K562 (cell line): Measurements from ENCODE around the gene SH2D7. TPM values are rescaled to one million over a fixed set of nuclear protein-coding genes. Genes with fewer than 3 reads are reported as not detected.

Experiments
- CEBPB ChIP-seq: fragments of 450-650 bp; IDR thresholded peaks from 2 replicates; pipeline ENCODE4 v1.6.1; 2016; ENCODE audit warnings: missing genetic modification characterization, missing compliant biosample characterization
- CUX1 ChIP-seq: fragments of 200-800 bp; sonication (Bioruptor generic); IDR thresholded peaks from 2 replicates; pipeline ENCODE4 v1.6.1; 2016; ENCODE audit warnings: missing genetic modification characterization, missing compliant biosample characterization
- EP300 ChIP-seq: IDR thresholded peaks from 2 replicates; pipeline ENCODE4 v1.6.1; 2012; ENCODE audit warnings: low read length, improper control_type of control experiment
- FOS ChIP-seq: IDR thresholded peaks from 3 replicates; pipeline ENCODE4 v1.6.1; 2011; ENCODE audit not compliant: insufficient read length; ENCODE audit errors: extremely low read depth
- HSF4 ChIP-seq: fragments of 250-450 bp; sonication (Bioruptor Pico); IDR thresholded peaks from 2 replicates; pipeline ENCODE4 v2.1.2; 2022; ENCODE audit warnings: mild to moderate bottlenecking, moderate library complexity, borderline replicate concordance
- KLF16 ChIP-seq: IDR thresholded peaks from 2 replicates; pipeline ENCODE4 v1.6.1; 2016; ENCODE audit warnings: antibody characterized with exemption
- L3MBTL2 ChIP-seq: fragments of 450-650 bp; IDR thresholded peaks from 2 replicates; pipeline ENCODE4 v1.6.1; 2016; ENCODE audit warnings: mild to moderate bottlenecking, moderate library complexity
- MNT ChIP-seq, 2 experiments: fragments of 450-650 bp; conservative IDR thresholded peaks; 2 replicates each; pipeline ENCODE4 v1.6.1; 2017; ENCODE audit warnings: mild to moderate bottlenecking in 2 of 2, moderate library complexity in 2 of 2
- NCOA4 ChIP-seq: fragments of 450-650 bp; IDR thresholded peaks from 2 replicates; pipeline ENCODE4 v1.6.1; 2018; ENCODE audit warnings: mild to moderate bottlenecking; ENCODE audit not compliant: partially characterized antibody
- POLR2A ChIP-seq: fragments of 450-650 bp; conservative IDR thresholded peaks from 2 replicates; pipeline ENCODE4 v1.6.1; 2016
- POLR2AphosphoS2 ChIP-seq: IDR thresholded peaks from 2 replicates; pipeline ENCODE4 v1.6.1; 2012; ENCODE audit warnings: low read length, improper control_type of control experiment
- POLR2B ChIP-seq: fragments of 450-650 bp; IDR thresholded peaks from 2 replicates; pipeline ENCODE4 v1.6.1; 2018; ENCODE audit warnings: low read depth; ENCODE audit not compliant: partially characterized antibody
- PTRF ChIP-seq: fragments of 450-650 bp; IDR thresholded peaks from 2 replicates; pipeline ENCODE4 v1.6.1; 2016; ENCODE audit warnings: mild to moderate bottlenecking, missing genetic modification characterization, missing compliant biosample characterization
- PURB ChIP-seq: sonication (generic); formaldehyde crosslinking; IDR thresholded peaks from 2 replicates; pipeline ENCODE4 v1.9.0; 2021; ENCODE audit warnings: low read depth, mild to moderate bottlenecking, missing genetic modification reagents
- SIRT6 ChIP-seq: IDR thresholded peaks from one replicate; pipeline ENCODE4 v1.6.1; 2012; ENCODE audit warnings: low read depth, mild to moderate bottlenecking, control low read depth, inconsistent platforms, low read length, moderate library complexity
- TAF1 ChIP-seq: IDR thresholded peaks from 2 replicates; pipeline ENCODE4 v1.6.1; 2011; ENCODE audit warnings: mild to moderate bottlenecking, low read length, moderate library complexity; ENCODE audit not compliant: insufficient read depth, control insufficient read depth, severe bottlenecking; ENCODE audit errors: extremely low read depth
- USF1 ChIP-seq: sonication (generic); formaldehyde crosslinking; IDR thresholded peaks from 2 replicates; pipeline ENCODE4 v1.9.0; 2022; ENCODE audit warnings: mild to moderate bottlenecking, missing genetic modification reagents
- ZC3H11A ChIP-seq: IDR thresholded peaks from 2 replicates; pipeline ENCODE4 v1.6.1; 2012; ENCODE audit warnings: low read depth, low read length, improper control_type of control experiment
- ZFP30 ChIP-seq: fragments of 250-450 bp; sonication (Bioruptor Pico); IDR thresholded peaks from 2 replicates; pipeline ENCODE4 v1.8.0; 2022; ENCODE audit warnings: moderate library complexity, mild to moderate bottlenecking, inconsistent platforms, borderline replicate concordance
- ZNF140 ChIP-seq: fragments of 250-450 bp; sonication (Bioruptor Pico); IDR thresholded peaks from 2 replicates; pipeline ENCODE4 v1.8.0; 2021; ENCODE audit warnings: moderate library complexity, mild to moderate bottlenecking, inconsistent platforms
- ZZZ3 ChIP-seq: fragments of 450-650 bp; IDR thresholded peaks from 2 replicates; pipeline ENCODE4 v1.6.1; 2016; ENCODE audit warnings: antibody characterized with exemption, mild to moderate bottlenecking, moderate library complexity
- polyA plus RNA-seq, 8 experiments: library from polyadenylated mRNA; depleted of rRNA in 4 of 8; stranded (reverse) in 5 of 8; unstranded in 3 of 8; fragments of >200 nt; fragmentation: Nextera tagmentation in 2 of 8; fragmentation: Illumina TruSeq in 1 of 8; extraction: Ambion mirVana in 2 of 8; extraction: Trizol in 1 of 8; gene quantifications; 2 replicates each; pipeline versions ENCODE4 v1.2.1 to v1.2.3, GENCODE V29; 2011 to 2014; ENCODE audit warnings: inconsistent platforms in 1 of 8, missing spikeins in 1 of 8
- total RNA-seq, 7 experiments: library from RNA; depleted of rRNA in 6 of 7; stranded (reverse); fragments of >200 nt in 6 of 7; fragmentation: Illumina TruSeq in 2 of 7; extraction: Trizol in 2 of 7; gene quantifications; 2 replicates each; pipeline versions ENCODE4 v1.2.1 to v1.2.3, GENCODE V29; 2011 to 2021; ENCODE audit warnings: low replicate concordance in 1 of 7

Gene SH2D7
- total and polyA plus RNA-seq, 9 of the 15 experiments (the other 6 are each of a cell fraction or from before 2014, with no cell fraction given): not detected

GRCh38 chr15:78131295-78132061, 39.1 kb downstream of the SH2D7 start, which contains the start of gene CIB2 (continued):
- TF ChIP-seq CUX1 (CRISPR knock-in tag) (no peak), POLR2B (peak; percentile 64), NCOA4 (no peak), PURB (CRISPR knock-in tag) (no peak), CEBPB (tag) (no peak), EP300 (no peak), USF1 (CRISPR knock-in tag) (no peak), POLR2AphosphoS2 (no peak), SIRT6 (no peak), L3MBTL2 (peak; percentile 79), MNT (conservative IDR thresholded peaks at IDR 0.05) (peak in 1 of 2 experiments; percentile 33; a peak in 1 of 4 replicates), ZNF140 (CRISPR knock-in tag) (no peak), FOS (no peak), ZZZ3 (no peak), ZC3H11A (no peak), POLR2A (peak; percentile 83), TAF1 (no peak), HSF4 (no peak), PTRF (tag) (no peak), ZFP30 (CRISPR knock-in tag) (no peak), KLF16 (no peak)
